CD1c-positive myeloid dendritic cell (primary cell): Measurements from ENCODE around the gene CREM.

Experiments used
- DNase-seq: peaks from one replicate; pipeline ENCODE4 v3.0.0-alpha.2; 2016; ENCODE audit errors: extremely low spot score

Gene CREM

DNA sequence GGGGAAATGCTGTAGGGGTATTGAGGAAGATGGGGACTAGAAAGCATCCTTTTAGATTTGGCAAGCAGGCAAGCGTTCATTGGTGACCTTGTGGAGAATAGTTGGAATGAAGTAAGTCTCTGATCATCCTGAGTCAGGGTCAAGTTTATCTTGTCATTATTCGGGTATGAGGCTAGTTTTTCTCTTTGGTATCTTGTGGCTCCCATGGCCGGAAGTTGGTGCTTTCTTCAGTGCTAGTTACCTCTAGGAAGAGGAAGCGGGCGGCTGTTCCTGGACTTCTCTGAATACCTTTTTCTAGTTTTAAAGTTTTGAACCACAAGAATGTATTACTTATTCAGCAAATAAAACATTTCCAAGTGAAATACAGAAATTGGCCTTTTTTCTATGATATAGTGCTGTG lies 9.2 kb downstream of the CREM start:
- no peak for DNase-seq

GRCh38 chr10:35136263-35136815 lies 9.7 kb downstream of the CREM start:
- peak; percentile 54 for DNase-seq

GRCh38 chr10:35140126-35140525 lies 13.5 kb downstream of the CREM start:
- DNase-seq, result no peak

DNA sequence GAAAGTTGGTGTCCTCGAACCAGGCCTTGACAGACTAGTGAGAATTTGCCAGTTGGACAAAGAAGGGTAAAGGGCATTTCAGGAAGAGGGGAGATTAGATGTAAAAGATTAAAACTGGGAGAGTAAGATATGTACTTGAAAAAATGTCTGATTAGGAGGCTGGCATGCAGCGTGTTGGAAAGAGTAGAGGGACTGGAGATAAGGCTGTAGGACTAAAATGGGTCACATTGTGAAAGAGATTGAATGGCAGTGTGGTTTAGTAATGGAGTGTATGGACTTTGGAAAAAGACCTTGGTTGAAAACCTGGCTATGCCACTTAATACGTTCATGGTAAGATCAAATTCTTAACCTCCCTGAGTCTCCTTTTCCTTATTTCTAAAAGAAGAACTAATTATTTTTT lies 14.1 kb downstream of the CREM start:
- DNase-seq, result no peak

GRCh38 chr10:35150308-35150707 lies 23.7 kb downstream of the CREM start:
- no peak for DNase-seq

GRCh38 chr10:35152992-35153391 lies 26.3 kb downstream of the CREM start:
- no peak for DNase-seq

- no peak for DNase-seq
These were observed 27.1 kb downstream of the CREM start for GRCh38 chr10:35153716-35154115.

DNA sequence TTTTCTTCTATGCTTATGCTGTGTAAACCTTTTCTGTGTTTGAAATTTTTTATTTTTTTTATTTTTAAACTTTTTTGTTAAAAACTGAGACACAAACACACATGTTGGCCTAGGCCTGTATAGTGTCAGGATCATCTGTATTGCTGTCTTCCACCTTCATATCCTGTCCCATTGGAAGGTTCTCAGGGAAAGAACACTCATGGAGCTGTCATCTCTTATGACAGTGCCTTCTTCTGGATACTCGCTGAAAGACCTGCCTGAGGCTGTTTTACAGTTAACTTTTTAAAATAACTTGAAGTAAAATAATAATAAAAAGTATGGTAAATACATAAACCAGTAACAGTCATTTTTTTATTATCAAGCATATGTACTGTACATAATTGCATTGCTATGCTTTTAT lies 34.1 kb downstream of the CREM start:
- no peak for DNase-seq

DNA sequence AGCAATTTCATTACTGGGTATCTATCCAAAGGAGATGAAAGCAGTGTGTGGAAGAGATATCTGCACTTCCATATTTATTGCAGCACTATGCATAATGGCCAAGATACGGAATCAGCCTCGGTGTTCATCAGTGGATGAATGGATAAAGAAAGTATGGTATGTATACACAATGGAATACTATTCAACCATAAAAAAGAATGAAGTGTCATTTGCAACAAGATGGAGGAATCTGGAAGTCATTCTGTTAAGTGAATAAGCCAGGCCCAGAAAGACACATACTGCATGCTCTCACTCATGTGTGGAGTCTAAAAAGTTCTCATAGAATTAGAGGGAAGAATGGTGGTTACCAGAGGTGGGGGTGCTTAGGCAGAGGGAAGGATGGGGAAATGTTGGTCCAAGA lies 35.3 kb downstream of the CREM start:
- no peak for DNase-seq

DNA sequence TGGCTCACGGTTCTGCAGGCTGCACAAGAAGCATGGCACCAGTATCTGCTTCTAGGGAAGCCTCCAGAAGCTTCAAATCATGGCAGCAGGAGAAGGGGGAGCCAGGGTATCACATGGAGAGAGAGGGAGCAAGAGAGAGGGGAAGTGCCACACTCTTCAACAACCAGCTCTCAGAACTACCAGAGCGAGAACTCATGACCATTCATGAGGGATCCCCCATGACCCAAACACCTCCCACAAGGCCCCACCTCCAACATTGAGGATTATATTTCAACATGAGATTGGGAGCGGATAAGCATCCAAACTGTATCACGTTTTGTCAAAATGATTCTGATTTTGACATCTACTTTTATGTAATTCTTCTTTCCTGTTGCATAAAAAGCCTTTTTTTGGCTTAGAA lies 38.5 kb downstream of the CREM start:
- no peak for DNase-seq

- no peak for DNase-seq
These were observed 39.2 kb downstream of the CREM start for GRCh38 chr10:35165811-35166210.

GRCh38 chr10:35166607-35167006 lies 40.0 kb downstream of the CREM start:
- DNase-seq, result no peak

DNA sequence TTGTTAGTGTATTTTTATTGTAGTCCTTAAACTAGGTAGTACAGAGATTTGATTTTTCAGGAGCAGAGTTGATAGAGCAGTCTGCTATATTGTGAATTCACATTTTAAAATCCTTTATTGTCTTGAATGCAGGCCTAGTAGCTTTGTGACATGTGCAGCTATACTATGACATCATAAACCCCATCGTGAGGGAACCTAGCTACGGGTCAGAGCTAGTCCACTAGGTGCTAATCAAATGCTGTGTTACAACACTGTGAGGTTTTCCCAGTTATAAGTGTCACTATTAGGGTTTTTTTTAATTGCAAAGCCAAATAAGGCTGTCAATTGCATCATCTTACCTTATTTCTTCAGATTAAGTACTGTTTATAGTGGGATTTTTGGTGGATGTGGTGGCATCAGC lies 40.7 kb downstream of the CREM start:
- no peak for DNase-seq

DNA sequence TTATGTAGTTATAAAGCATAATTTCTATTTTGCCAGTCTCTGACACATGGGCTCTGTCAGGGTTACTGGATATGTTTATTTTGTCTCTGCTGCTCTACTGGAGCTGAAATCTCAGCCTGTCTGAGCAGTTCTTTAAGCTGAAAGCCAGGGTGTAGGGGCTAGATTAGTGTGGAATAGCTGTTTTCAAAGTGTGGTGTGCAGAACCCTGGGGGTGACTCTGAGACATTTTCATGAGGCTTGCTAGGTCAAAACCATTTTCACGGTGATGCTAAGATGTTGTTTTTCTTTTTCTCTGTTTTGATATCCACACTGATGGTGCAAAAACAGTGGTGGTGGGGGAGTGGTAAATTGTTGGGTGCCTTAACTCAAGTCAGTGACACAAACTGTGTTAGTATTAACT lies 45.5 kb downstream of the CREM start:
- no peak for DNase-seq

DNA sequence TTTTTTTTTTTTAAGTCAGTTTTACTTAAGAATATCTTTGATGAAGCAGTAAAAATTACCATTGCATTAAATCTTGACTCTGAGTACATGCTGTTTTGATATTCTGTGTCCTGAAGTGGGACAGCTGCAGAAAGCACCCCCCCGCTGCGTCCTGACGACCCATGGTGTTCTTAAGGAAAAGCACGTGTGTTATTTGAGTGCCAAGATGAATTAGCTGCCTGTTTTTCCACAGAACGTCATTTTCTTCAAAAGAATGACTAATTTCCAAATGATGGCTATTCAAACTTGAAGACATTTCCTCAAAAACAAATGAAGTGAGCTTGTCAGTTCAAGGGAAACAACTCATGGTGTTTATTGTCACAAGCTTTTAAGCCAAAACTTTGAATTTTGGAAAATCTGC lies 45.9 kb downstream of the CREM start:
- no peak for DNase-seq

DNA sequence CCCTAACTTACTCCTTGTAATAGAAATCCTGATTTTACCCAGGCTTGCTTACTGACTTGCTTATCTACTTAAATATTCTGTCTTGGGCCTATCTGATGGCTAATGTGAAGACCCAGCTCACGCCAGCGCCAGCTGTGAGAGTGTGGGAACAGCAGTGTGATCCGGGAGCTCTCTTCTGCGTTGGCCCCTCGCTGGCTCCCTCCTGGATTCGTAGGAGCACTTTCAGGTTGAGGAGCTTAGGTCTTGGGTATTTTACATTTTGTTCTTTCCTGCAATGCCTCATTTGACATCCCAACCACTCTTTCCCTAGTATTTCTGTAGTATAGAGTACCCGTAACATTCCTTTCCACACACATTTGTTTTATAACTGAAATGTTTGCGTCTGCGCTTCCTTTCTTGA lies 51.7 kb downstream of the CREM start:
- no peak for DNase-seq

- DNase-seq, result no peak
These were observed 56.2 kb downstream of the CREM start for GRCh38 chr10:35182631-35183510.

DNA sequence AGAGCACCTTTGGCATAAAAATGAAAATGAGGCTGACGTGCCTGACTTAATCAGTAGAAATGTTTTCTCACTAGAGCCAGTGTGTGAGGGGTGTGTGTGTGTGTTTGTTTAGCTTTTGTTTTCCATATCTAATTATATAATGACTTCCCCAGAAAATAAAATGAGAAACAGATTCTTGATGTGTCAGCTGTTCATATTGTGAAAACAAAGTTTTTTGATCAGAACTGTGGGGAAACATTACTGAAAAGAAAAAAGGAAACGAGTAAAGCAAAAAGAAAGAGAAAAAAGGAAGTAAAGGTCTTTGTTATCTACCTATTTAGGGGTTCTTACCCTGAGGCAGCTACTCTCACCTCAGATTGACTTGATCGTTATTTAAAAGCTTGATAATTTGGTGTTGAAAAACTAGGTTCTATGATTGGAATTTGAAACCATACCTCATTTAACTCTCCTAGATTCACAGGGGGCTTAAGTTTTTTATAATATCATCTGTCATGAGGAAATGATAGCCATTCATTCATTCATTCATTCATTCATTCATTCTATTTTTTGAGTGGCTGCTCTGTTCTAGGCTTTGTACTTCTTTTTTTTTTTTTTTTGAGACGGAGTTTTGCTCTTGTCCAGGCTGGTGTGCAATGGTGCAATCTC lies 58.0 kb downstream of the CREM start:
- peak; percentile 8 for DNase-seq

- DNase-seq, result no peak
These were observed 58.8 kb downstream of the CREM start for GRCh38 chr10:35185260-35186034.

GRCh38 chr10:35188954-35189353 lies 62.3 kb downstream of the CREM start:
- no peak for DNase-seq

DNA sequence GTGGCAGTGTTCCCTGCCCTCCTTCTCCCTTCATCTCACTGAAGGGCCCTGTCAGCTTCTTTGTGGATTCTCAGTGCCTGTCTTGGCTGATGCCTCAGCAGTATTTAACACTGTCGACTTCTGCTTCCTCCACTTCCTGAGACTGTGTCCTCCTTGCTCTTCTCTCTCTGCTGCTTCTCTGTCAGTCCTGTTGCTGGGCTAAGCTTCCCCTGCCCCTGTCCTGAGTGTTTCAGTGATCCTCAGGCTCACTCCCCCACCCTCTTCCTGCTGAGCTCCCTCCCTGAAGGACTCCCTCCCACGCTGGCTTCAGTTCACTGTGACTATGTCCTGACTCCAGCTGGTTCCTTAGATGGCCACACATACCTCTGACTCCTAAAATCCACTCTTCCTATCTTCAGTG lies 64.9 kb downstream of the CREM start:
- peak; percentile 77 for DNase-seq

GRCh38 chr10:35192645-35193249 lies 66.1 kb downstream of the CREM start:
- no peak for DNase-seq
